GM21528 (cell line): Measurements from ENCODE around the gene SEC31A.

Experiments used
- ATAC-seq: cut with Tn5 transposase; IDR thresholded peaks from one replicate; pipeline ENCODE4 v1.9.1; 2021; ENCODE audit warnings: mild to moderate bottlenecking, moderate library complexity; ENCODE audit not compliant: unreplicated experiment, low FRiP score

SEC31A gene

DNA sequence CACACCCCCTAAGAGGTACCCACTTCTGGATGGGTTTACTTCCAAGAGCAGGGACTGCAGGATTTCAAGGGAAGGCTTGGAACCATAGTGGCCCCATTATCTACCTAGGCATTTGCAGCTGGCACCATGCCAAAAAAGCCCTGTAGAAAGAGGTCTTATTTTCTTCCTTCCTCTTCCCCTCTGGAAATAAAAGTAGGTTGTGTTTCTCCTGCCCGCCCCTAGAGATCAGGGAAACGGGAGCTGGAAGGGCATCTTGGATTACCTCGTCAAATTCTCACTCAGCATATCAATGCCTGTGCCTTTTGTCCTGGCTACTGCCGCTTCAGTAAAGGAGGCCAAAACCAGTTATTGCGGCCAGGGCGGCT lies 93.9 kb downstream of the SEC31A start:
- ATAC-seq: no peak

DNA sequence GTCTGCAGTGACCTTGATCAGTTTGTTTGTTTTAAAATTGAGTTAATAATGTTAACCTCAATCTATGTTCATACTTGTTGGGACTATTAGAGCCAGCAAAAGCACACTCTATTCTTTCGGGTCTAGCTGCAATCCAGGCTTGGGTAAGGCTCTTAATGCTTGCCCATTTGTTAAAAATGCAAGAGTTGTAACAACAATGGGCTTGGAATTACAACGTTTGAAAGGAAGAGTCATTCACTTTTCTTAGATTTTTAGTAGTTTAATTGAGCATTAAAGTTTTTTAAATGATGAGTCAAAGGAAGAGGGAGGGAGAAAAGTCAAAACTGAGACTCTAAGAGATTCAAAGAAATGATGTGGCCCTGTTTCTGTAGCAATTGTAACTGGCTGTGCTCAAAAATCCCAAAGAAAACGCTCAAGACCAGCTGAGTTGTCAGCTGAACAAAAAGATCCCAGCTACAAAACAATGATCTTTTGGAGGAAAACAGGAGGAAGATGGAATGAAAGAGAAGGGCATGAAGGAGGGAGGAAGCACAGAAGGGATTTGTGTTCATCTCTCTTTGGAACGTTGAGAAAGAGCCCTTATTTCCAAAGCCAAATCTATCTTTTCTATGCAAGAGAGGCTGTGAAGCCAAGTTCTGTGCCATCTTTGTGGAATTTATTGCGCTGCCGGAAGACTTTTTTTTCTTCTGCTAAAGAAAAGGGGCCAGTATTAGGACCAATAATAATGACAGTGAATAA lies 97.9 kb downstream of the SEC31A start:
- ATAC-seq: no peak

DNA sequence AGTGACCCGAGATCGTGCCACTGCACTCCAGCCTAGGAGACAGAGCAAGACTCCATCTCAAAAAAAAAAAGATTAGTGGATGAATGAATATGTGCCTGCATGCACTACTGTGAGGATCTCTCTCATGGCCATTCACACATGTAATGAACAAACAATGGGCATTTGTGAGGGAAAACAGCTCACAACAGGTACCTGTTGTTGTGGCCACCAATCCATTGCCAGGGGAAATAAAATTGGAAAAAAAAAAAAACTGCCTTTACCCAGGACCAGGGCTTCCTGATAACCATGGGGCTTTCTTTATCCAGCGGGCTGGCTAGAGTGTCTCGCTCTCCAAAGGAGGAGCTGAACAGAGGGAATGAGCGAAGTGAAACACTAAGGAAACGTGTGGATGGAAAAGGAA lies 99.8 kb downstream of the SEC31A start:
- ATAC-seq: no peak

DNA sequence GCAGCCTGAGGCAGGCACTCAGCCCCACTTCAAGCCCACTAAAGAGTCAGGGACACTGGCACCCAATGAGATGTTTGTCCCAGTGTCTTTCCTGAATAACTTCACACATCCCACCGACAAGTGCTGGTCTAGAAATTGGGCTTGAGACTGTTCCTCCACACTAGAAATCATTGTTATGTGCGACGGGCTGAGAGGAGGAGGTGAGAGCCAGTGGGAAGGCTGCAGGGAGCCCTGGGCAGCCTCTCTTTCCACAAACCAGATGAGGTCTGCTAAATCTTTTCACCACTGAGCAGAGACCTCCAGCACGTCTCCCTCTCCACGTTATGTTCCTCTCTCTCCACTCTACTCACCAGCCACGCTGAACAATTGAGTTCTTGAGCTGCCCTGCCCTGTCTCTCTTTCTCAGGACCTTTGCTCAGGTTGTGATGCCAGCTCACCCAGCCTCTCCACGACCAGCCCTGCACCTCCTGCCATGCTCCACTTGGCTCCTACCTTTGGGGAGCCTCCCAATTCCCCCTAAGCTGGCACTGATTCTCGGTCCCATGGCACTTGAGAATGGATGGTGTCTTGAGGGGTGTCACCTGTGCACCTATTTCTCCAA lies 100.8 kb downstream of the SEC31A start:
- ATAC-seq: no peak

DNA sequence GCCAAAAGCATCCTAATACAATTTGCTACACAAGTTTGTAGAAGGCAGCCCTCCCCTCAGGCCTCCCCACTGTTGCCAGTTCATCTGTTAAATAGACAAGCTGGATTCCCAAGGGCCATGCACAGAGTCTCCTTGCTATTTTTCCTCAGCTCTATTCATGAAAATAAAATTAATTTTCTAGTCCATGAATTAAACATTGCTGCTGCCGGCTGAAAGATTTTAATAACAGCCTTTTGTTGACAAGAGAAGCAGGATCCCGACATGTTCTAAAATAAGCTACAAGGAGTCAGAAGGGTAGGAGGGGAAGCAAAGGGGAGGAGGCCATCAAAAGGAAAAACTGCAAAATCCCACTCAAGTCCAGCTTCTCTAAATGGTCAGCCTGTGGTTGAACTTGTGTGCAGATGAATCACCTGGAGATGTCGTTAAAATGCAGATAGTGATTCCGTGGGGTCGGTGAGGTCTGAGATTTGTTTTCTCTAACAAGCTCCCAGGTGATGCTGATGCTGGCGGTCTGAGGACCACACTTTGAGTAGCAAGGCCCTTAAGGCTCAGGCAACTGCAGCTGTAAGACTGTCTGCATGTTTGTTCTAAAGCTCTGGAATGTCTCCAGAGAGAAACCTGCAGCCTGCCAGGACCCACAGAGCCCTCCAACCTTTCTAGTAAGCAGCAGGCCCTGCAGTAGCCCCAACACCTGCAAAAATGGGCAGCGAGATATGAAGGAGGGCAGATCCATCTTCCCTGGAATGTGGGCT lies 101.8 kb downstream of the SEC31A start:
- no peak for ATAC-seq

DNA sequence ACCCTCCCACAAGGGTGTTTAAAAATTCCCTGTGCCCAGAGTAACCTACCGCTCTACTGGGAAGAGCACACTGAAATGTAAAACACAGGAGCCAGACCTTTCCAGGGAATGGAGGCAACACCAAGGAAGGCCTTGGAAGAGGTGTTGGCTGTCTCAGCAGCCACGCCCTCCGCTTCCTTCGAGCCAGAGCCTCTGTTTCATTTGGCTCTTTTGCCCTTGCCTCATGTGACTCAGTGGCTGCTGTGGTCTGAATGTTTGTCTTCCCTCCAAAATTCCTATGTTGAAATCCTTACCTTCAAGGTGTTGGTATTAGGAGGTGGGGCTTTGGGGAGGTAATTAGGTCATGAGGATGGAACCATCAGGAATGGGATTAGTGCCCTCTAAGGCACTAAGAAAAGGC lies 103.6 kb downstream of the SEC31A start:
- no peak for ATAC-seq

DNA sequence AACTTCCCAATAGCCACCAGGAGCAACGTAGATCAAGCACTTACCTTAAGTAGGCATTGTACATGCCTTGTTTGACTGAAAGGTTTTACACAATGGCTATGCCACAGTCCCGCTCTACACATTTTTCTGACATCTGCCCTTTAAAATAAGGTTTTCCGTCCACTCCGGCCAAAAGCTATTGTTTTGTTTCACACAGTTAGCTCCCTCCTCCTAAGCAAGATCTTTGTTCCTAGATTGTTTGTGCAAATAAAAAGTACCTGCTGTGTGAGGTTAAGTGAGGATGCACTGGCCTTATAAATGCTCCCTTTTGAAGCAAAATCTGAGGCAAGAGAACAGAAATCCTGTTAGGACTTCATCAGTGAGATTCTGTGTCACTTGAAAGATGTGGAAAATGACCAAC lies 104.1 kb downstream of the SEC31A start:
- no peak for ATAC-seq

DNA sequence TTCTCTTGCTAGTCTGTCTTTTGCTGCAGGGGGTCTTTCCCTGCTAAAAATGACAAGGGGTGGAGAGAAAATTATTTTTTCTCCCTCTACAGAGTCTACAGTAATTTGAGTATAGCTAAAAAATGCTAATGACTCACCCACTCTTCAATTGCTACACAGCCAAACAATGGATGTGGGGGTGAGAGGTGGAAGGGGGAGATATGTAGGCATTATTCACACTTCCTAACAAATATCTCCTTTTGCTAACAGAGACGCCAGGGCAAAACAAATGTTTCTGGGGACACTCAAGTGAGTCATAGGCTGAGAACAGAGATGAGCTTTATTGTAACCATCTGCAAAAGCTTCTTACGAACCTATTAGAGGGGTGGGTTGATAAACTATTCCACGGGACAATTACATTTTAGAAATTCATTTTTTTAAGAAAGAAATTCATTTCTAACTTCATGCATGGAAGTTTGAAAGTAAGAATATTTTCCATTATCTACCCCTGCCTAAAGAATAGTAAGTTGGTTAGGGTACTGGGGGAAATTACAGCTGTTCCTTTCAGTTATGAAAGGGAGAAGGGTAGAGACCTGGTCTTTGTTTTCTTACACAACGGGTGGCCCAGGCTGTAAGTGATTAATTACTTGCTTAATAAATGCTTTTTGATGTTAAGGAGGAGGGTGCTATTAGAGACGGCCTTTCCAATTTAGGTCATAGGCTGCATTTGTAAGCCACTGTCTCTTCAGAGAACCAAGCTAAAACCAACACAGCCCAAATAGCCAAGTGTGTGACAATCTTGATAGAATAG lies 105.1 kb downstream of the SEC31A start:
- ATAC-seq: no peak

DNA sequence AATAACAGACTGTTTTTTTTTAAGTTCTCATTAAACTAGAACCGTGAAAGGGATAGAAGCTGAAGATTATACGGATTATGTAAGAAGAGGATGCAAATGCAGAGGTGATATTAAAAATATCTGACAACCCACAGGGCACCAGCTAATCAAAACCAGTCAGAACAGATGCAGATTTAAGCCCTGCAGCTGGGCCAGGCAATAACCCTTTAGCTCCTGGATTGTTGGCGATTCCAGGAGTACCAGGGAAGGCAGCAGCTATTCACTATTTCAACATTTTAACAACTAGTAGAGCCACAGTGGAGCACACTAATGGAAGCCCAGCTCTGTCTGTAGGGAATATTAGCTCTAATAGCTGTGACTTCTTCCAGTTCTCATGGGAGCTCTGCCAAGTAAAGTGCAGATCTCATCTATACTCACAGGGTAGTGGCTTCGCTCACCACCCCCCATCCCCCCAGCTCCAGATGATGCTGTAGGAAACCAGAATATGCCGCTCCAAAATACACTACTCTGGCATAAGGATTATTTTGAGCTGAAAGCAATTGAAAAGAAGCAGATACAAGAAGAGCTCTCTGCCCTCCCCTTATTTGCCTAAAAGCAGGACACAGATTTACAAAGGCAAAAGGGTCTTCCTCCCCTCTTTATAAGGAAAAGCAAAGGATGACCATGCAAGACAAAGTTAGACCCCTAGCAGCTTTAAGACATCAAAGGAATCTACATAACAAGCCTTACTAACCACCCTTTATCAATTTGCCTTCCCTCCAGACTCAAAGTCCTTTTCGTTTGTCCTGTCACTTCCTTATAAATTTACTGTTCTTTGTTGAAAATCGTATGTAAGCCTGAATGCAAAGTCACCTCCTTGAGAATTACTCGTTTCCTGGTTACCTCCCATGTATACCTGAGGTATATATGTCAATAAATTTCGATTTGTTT lies 106.0 kb downstream of the SEC31A start:
- no peak for ATAC-seq

DNA sequence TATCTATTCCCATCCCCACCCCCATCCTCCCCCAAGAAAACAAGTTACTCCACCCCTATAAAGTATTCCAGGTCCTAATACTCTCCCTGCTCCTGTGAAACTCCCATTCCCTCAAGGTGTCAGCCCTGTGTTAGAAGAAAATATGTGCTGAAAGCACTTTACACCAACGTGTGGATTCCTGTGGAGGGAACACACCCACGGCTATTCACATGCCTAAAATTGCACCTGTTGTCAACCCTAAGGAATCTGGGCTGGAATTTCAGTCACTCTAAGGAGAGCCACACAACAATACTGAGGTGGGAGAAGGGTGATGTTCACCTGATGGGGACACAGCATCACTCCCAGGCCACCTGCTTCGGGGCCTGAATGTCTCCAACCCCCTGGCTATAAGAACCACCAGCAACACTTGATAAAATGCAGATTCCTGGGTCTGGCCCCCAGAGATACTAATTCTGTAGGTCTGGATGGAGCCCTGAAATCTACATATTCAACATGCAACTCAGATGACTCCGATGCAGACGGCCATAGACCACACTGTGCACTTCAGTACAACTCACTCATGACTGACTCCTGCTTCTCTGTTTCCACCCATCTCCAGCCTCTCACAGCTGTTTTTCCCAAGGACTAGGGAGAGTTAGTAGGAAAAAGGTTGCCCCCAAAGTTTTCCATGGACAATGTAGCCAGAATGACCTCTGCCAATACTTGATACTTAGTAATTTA lies 108.2 kb downstream of the SEC31A start:
- no peak for ATAC-seq

DNA sequence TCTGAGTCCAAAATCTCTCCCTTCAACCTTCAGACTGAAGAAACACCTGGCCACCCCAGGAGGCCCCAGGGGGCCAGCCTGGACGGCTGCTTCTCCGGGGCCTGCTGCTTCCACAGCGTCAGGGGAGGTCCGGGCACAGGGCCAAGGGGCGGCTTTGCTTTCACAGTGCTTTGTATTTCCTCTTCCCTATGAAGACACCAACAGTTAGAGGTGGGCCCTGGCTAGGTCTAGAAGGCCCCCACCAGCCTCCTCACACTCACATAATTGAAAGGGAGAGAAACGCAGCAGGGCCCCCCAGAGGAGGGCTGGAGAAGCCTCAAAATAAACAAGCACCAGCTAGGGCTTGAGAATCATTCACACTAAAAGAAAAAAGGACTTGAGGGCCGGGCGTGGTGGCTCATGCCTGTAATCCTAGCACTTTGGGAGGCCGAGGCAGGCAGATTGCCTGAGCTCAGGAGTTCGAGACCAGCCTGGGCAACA lies 110.2 kb downstream of the SEC31A start:
- ATAC-seq: no peak

DNA sequence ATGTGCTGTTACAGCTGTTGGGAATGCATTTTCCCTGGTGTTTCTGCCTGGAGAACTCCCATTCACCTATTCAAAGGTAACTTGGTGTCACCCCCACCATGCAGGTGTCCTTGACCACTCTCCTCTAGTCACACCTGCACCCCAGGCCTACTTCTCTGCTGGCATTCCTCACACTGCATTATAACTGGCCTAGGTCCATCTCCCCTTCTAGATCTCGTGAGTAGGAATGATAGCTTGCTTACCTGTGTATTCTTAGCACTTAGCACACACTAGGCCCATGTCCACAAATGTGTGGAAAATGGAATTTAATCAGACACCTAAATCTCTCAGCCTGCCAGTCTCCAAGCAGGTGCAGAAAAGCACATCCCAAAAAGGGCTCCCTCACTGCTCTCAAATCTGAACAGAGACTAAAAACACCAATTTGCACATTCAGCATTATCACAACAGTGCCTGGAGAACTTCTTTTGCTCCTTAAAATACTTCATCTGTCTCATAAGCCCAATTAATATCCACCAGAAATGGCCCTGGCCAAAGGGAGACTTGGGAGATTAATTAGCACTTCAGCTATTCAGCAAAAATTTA lies 110.7 kb downstream of the SEC31A start:
- ATAC-seq: no peak

DNA sequence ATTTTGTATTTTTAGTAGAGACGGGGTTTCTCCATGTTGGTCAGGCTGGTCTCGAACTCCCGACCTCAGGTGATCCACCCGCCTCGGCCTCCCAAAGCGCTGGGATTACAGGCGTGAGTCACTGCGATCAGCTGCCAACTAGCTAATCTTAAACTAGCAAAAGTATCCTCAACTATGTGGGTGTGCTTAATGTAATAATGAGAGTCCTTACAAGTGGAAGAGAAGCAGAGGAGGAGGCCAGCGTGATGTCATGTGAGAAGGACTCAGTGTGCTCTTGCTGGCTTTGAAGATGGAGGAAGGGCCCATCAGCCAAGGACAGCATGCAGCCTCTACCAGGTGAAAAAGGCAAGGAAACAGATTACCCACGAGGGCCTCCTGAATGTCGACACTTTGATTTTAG lies 111.9 kb downstream of the SEC31A start:
- no peak for ATAC-seq

DNA sequence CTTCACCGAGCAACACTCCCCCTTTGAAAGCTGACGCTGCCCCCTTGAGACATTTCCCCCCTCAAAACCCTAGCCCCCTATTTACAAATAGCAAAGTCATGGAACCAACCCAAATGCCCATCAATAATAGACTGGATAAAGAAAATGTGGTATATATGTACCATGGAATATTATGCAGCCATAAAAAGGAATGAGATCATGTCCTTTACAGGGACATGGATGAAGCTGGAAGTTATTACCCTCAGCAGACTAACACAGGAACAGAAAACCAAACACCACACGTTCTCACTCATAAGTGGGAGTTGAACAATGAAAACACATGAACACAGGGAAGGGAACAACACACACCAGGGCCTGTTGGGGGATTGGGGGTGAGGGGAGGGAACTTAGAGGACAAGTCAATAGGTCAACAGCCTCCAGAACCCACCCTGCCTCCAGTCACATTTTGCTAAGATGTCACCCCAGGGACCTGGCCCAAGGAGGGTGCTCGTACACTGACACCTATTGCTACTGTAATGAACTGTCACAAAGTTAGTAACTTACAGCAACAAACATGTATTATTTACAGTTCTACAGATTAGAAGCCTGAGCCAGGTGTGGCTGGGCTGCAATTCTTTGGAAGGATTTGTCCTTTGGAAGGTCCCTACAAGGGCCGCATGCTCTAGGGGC lies 113.0 kb downstream of the SEC31A start:
- ATAC-seq: no peak

DNA sequence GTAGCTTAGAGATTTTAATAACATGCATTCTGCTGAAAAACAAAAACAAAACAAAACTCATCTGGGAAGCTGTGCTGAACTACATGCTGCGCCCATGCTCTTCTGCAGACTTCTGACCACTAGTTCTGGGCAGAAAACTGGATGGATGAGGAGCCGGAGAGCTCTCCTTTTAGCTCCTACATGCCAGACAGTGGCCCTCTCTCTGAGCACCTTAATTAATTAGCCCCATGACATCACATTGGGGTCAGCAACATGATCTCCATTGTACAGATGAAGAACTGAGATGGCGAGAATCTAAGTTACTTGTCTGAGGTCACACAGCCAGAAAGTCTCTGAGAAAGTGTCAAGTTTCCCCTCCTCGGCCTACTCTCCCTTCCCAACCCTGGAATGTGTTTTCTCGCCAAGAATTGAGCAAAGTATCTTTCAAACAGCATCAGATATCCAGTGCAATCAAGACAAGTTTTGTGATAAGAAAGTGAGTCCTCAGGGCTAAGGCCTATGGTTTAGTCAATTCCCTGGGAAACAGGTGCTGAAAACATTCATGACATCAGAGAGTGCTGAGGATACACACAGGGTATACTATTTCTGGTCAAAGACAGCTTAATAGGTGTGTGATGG lies 113.9 kb downstream of the SEC31A start:
- ATAC-seq: no peak

DNA sequence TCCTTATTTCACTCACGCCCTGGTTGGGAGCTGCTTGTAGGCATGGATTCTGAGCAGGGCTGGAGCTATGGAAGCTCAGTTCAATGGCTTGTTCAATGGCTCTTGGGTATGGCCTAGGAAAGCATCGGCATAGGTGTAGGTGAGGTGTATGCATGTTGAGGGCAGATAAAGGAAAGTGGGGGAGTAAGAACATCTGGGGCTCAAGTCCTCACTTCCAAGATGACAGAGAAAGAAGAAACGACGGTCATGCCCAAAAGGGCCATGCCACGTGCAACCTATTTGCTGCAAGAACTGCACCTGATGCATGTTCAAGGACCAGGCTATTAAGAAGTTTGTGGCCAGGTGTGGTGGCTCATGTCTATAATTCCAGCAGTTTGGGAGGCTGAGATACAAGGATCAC lies 115.7 kb downstream of the SEC31A start:
- no peak for ATAC-seq

DNA sequence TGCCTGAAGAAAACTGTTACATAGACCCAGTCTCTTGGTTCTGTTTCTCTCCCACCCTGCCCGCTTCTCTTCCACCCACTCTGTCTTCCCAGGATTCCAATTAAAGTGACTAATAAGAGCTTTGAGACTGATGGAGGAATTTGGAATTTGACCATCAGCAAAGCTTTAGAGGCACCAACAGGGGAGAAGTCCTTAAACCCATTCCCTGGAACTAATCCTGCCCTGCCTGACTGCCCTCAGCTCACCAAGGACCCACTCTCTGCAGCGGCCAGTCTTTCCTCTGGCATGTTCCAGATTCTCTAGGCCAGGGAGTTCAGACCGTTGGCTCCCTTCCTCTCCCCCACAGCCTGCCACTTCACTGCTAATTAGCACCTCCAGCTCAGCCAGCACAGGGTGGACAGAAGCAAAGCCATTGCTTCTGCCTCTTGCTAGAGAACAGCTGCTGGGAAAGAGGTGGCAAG lies 116.2 kb downstream of the SEC31A start:
- no peak for ATAC-seq

DNA sequence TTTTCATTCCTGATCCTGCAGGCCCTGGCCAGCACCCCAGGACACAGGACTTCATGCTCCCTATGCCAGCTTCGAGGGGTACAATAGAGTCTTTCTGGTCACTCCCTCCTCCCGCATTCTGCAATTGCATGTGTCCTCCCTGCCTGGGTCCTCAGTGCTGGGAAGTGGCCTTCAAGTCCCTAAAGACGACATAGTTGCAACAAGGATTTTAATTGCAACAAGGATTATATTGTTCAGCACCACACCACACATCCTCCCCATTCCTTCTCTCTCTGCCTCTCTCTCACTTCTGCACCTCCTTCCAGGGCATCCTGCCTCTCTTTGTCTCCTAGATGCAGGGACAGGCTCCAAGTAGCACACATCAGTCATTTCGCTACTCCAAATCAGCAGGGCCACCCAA lies 117.9 kb downstream of the SEC31A start:
- no peak for ATAC-seq
